IMR-90 (cell line): Measurements from ENCODE around the gene NYAP1.

ENCODE experiments used
- CEBPB ChIP-seq: IDR thresholded peaks from 2 replicates; pipeline ENCODE4 v1.6.1; 2012; ENCODE audit warnings: low read depth, low read length, improper control_type of control experiment
- CTCF ChIP-seq: conservative IDR thresholded peaks from 2 replicates; pipeline ENCODE4 v1.5.1; 2012; ENCODE audit warnings: mild to moderate bottlenecking, low read depth, low read length, improper control_type of control experiment

GRCh38 chr7:100457033-100457432 is 26.7 kb upstream of the NYAP1 start:
- TF ChIP-seq CTCF (no peak), CEBPB (no peak)
